ENCODE measurements around the gene RASGEF1C. TPM values are rescaled to one million over a fixed set of nuclear protein-coding genes. Genes with fewer than 3 reads are reported as not detected.

The RASGEF1C gene
- total RNA-seq, 2 experiments from 2014 or later = not detected

GRCh38 chr5:180070756-180071530 is 138.1 kb downstream of the RASGEF1C start:
- H3K36me3 ChIP-seq (ENCODE audit: insufficient read depth, low read length) = no peaks in the 10 kb centered on the region
- Mint-ChIP-seq H3K36me3 (ENCODE audit: low read depth) (peaks cover 5% of the 10 kb centered on the region), H3K27me3 (no peaks in the 10 kb centered on the region), H3K4me3 (peak overlapping the region; percentile 89), H3K27ac (peak overlapping the region; percentile 63), H3K4me1 (ENCODE audit: low read depth) (peaks cover 38% of the 10 kb centered on the region), H3K9me3 (no peaks in the 10 kb centered on the region)
- H3K27me3 ChIP-seq (ENCODE audit: control insufficient read depth in 1 of 2, insufficient read depth in 2 of 2, low read length in 2 of 2) = no peaks in the 10 kb centered on the region
- CTCF ChIA-PET = no interaction called here
- no peak overlapping the region for H3K27ac ChIP-seq (ENCODE audit: low read depth in 1 of 2, low read length in 2 of 2)
- POLR2A ChIA-PET = interaction anchor here (1.0 to 1.5 kb wide), 2 partner anchors 15 to 393 kb away, joined by 3 read pairs; no protein-coding TSS in a partner anchor
- DNase-seq = peak in 5 of 14 experiments; percentile 11 to 56 (median 42)
- H3K4me1 ChIP-seq (ENCODE audit: insufficient read depth, low read length) = peaks cover 22% of the 10 kb centered on the region
- TF ChIP-seq, protein P1, sequence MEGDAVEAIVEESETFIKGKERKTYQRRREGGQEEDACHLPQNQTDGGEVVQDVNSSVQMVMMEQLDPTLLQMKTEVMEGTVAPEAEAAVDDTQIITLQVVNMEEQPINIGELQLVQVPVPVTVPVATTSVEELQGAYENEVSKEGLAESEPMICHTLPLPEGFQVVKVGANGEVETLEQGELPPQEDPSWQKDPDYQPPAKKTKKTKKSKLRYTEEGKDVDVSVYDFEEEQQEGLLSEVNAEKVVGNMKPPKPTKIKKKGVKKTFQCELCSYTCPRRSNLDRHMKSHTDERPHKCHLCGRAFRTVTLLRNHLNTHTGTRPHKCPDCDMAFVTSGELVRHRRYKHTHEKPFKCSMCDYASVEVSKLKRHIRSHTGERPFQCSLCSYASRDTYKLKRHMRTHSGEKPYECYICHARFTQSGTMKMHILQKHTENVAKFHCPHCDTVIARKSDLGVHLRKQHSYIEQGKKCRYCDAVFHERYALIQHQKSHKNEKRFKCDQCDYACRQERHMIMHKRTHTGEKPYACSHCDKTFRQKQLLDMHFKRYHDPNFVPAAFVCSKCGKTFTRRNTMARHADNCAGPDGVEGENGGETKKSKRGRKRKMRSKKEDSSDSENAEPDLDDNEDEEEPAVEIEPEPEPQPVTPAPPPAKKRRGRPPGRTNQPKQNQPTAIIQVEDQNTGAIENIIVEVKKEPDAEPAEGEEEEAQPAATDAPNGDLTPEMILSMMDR (IDR thresholded peaks at IDR 0.05) = no peak
- peak overlapping the region; percentile 65 for H3K4me3 ChIP-seq (ENCODE audit: low read length)
- intact Hi-C loops (cut with DNase I, micrococcal nuclease) = loop anchor here (2.0 to 10.0 kb wide), 6 partner anchors 14 to 1836 kb away; partner anchors contain the start of genes MAPK9 (in 1 of the 2), PHYKPL (in 1 of the 2), TBC1D9B (in 1 of the 2) and ZNF879 (in 1 of the 2)
- peak; percentile 18 for ATAC-seq (ENCODE audit: poor library complexity)
- H3K9me3 ChIP-seq (ENCODE audit: control insufficient read depth in 1 of 2, insufficient read depth in 1 of 2, low read length in 2 of 2) = peaks cover 0 to 4% of the 10 kb centered on the region in 2 experiments

DNA sequence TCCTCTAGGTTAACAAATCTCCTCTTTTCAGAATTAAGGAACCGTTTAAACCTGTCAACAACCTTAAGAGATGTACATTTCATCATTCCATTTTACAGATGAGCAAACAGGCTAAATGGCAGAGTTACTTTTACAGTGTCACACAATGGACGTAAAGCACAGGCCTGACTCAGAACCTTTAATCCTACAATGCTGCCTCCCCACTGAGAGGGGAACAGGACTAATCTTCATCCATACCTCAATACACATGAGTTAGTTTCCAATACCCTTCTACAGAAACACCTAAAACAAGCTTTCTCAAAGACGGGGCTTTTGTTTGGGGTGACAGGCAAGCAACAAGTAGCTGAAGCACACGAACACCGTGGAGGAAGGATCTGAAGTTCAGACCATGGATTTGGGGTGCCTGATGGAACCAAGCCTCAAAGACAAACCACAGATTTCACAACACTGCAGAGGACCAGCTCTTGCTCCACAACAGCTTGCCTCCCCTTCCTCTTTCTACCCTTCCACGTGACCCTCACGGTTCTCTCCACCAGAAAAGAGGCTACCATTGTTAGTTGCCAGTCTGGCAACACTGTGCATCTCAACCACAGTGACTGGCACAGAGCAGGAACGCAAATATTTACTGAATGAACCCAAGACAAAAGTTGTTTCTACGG is 139.3 kb downstream of the RASGEF1C start:
- H3K36me3 Mint-ChIP-seq (ENCODE audit: low read depth) = peaks cover 5% of the 10 kb centered on the region
- no peak for ATAC-seq (ENCODE audit: poor library complexity)
- peak overlapping the region; percentile 19 for H3K4me3 ChIP-seq (ENCODE audit: low read length)
- no peaks in the 10 kb centered on the region for H3K27me3 ChIP-seq (ENCODE audit: control insufficient read depth in 1 of 2, insufficient read depth in 2 of 2, low read length in 2 of 2)
- peak overlapping the region; percentile 63 for H3K27ac Mint-ChIP-seq
- H3K4me1 ChIP-seq (ENCODE audit: insufficient read depth, low read length) = peaks cover 22% of the 10 kb centered on the region
- H3K4me1 Mint-ChIP-seq (ENCODE audit: low read depth) = peaks cover 38% of the 10 kb centered on the region
- H3K27me3 Mint-ChIP-seq = no peaks in the 10 kb centered on the region
- peak in 2 of 14 experiments; percentile 56 to 66 for DNase-seq
- TF ChIP-seq, protein P1 (IDR thresholded peaks at IDR 0.05) = no peak
- no peaks in the 10 kb centered on the region for H3K36me3 ChIP-seq (ENCODE audit: insufficient read depth, low read length)
- ChIA-PET CTCF (interaction anchor here (0.6 kb wide), 1 partner anchor 1835 kb away, joined by 3 read pairs; no protein-coding TSS in a partner anchor), POLR2A (interaction anchor here (1.3 to 1.5 kb wide), 2 partner anchors 391 to 446 kb away, joined by 3 read pairs; partner anchors contain the start of gene HNRNPH1)
- intact Hi-C loops (cut with DNase I, micrococcal nuclease) = loop anchor here (2.0 to 10.0 kb wide), 7 partner anchors 15 to 1835 kb away; partner anchors contain the start of genes MAPK9 (in 1 of the 2), PHYKPL (in 1 of the 2), RUFY1 (in 1 of the 2) and TBC1D9B (in 1 of the 2)
- H3K4me3 Mint-ChIP-seq = peak overlapping the region; percentile 89
- H3K9me3 Mint-ChIP-seq = no peaks in the 10 kb centered on the region
- no peak overlapping the region for H3K27ac ChIP-seq (ENCODE audit: low read depth in 1 of 2, low read length in 2 of 2)
- peaks cover 0 to 4% of the 10 kb centered on the region in 2 experiments for H3K9me3 ChIP-seq (ENCODE audit: control insufficient read depth in 1 of 2, insufficient read depth in 1 of 2, low read length in 2 of 2)

DNA sequence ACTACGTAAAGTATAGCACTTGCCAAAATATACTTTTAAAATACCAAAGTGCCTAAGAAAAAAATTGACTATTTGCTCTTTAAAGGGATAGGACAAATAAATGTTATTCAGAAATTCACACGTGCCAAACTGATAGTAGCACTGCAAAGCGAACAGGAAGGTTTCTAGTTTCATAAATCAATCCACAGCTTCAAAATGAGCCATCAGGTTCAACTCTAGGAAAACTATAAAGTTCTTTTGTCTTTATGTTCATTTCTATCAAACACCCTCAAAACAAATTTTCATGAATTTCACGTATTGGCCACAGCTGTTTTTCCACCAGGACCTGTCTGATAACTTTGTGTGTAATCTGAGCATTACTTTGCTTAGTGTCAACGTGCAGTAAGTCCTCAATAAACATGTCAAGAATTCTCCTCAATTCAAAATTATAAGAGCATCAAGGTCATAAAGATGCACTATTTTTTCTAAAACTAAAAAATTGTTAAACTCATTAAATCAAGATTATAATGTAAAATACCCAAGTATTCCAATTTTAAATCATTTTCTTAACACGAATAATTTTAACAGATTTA is 140.4 kb downstream of the RASGEF1C start:
- H3K9me3 ChIP-seq (ENCODE audit: control insufficient read depth in 1 of 2, insufficient read depth in 1 of 2, low read length in 2 of 2) = peaks cover 0 to 4% of the 10 kb centered on the region in 2 experiments
- no peak overlapping the region for H3K27ac ChIP-seq (ENCODE audit: low read depth in 1 of 2, low read length in 2 of 2)
- intact Hi-C loops (cut with DNase I, micrococcal nuclease) = loop anchor here in 1 of 2 experiments (5.0 kb wide), 1 partner anchor 516 kb away; the partner anchor contains the start of gene RUFY1
- no peaks in the 10 kb centered on the region for H3K36me3 ChIP-seq (ENCODE audit: insufficient read depth, low read length)
- Mint-ChIP-seq H3K4me1 (ENCODE audit: low read depth) (peaks cover 36% of the 10 kb centered on the region), H3K27me3 (no peaks in the 10 kb centered on the region), H3K4me3 (no peak overlapping the region), H3K36me3 (ENCODE audit: low read depth) (peaks cover 5% of the 10 kb centered on the region), H3K27ac (no peak overlapping the region), H3K9me3 (no peaks in the 10 kb centered on the region)
- no peak for ATAC-seq (ENCODE audit: poor library complexity)
- TF ChIP-seq, protein P1 (IDR thresholded peaks at IDR 0.05) = no peak
- peaks cover 22% of the 10 kb centered on the region for H3K4me1 ChIP-seq (ENCODE audit: insufficient read depth, low read length)
- ChIA-PET POLR2A (interaction anchor here (0.5 kb wide), 1 partner anchor 897 kb away, joined by 3 read pairs; no protein-coding TSS in a partner anchor), CTCF (no interaction called here)
- DNase-seq = no peak
- H3K4me3 ChIP-seq (ENCODE audit: low read length) = no peak overlapping the region
- H3K27me3 ChIP-seq (ENCODE audit: control insufficient read depth in 1 of 2, insufficient read depth in 2 of 2, low read length in 2 of 2) = no peaks in the 10 kb centered on the region
